NB4 (cell line): Measurements from ENCODE around the gene DDX3X.
"Not testable (repeated sequence)": the region's sequence is repeated elsewhere in the genome, so short reads cannot be mapped to it uniquely, and the experiment has no call there.

Experiments used
- DNase-seq: peaks from one replicate; pipeline ENCODE4 v3.0.0; 2010; ENCODE audit warnings: low read depth
- H3K4me3 ChIP-seq: one replicate; pipeline ENCODE4 v1.5.1; 2011; ENCODE audit warnings: mild to moderate bottlenecking, low read depth, low read length, moderate library complexity
- MAX ChIP-seq: IDR thresholded peaks from 2 replicates; pipeline ENCODE4 v1.6.1; 2011; ENCODE audit warnings: low read depth, low read length
- MYC ChIP-seq: IDR thresholded peaks from 2 replicates; pipeline ENCODE4 v1.6.1; 2011; ENCODE audit warnings: low read depth, low read length
- POLR2A ChIP-seq: IDR thresholded peaks from 2 replicates; pipeline ENCODE4 v1.6.1; 2011; ENCODE audit warnings: mild to moderate bottlenecking; ENCODE audit not compliant: insufficient read length; ENCODE audit errors: extremely low read depth
- TF ChIP-seq, protein P1 (sequence below): IDR thresholded peaks from one replicate; pipeline ENCODE4 v1.5.1; 2012; ENCODE audit warnings: low read depth, low read length

Gene DDX3X

DNA sequence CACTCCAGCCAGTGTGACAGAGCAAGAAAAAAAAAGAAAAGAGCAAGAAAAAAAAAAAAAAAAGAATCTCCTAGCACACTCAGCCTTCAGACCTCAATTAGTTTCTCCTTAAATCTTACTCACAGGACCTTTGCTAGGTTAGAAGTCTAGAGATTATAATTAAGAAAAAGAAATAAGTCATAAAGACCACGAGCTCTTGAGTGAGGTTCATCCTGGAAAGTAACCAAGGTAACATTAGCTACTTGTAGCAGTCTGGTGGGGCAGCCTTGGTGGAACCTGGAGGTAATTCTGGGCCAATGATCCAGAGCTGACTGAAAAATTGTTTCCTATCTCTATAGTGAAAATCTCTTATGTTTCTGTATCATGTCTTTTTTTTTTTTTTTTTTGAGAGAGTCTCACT is 21.2 kb upstream of the DDX3X start:
- H3K4me3 ChIP-seq = no peak overlapping the region
- no peak for TF ChIP-seq POLR2A
- no peak for TF ChIP-seq MAX
- TF ChIP-seq MYC = no peak
- TF ChIP-seq, protein P1, sequence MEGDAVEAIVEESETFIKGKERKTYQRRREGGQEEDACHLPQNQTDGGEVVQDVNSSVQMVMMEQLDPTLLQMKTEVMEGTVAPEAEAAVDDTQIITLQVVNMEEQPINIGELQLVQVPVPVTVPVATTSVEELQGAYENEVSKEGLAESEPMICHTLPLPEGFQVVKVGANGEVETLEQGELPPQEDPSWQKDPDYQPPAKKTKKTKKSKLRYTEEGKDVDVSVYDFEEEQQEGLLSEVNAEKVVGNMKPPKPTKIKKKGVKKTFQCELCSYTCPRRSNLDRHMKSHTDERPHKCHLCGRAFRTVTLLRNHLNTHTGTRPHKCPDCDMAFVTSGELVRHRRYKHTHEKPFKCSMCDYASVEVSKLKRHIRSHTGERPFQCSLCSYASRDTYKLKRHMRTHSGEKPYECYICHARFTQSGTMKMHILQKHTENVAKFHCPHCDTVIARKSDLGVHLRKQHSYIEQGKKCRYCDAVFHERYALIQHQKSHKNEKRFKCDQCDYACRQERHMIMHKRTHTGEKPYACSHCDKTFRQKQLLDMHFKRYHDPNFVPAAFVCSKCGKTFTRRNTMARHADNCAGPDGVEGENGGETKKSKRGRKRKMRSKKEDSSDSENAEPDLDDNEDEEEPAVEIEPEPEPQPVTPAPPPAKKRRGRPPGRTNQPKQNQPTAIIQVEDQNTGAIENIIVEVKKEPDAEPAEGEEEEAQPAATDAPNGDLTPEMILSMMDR = no peak
- DNase-seq = no peak

GRCh38 chrX:41313419-41313818 is 20.5 kb upstream of the DDX3X start:
- no peak for DNase-seq
- no peak overlapping the region for H3K4me3 ChIP-seq
- no peak for TF ChIP-seq POLR2A
- no peak for TF ChIP-seq MYC
- no peak for TF ChIP-seq MAX
- TF ChIP-seq, protein P1 = no peak

DNA sequence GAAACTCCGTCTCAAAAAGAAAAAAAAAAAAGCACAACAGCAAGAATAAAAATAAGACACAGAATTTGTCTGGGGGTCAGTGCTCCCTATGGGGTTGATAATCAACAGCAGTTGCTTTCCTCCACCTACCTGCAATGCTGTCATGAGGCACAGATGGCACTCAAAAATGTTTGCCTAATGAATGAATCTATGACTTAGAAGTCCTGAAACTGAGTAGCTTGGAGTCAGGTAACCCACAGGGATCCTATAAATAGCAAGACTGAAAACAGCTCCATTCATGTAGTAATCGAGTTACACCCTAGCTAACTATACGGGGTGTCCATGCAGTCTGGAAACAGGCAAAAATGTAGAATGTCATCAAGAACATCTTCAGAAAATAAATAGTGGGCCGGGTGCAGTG is 19.8 kb upstream of the DDX3X start:
- DNase-seq = no peak
- H3K4me3 ChIP-seq = no peak overlapping the region
- no peak for TF ChIP-seq MAX
- TF ChIP-seq, protein P1 = no peak

GRCh38 chrX:41314881-41315280 is 19.1 kb upstream of the DDX3X start:
- DNase-seq = no peak
- TF ChIP-seq, protein P1 = no peak
- TF ChIP-seq POLR2A = no peak
- TF ChIP-seq MAX = no peak
- TF ChIP-seq MYC = no peak
- no peak overlapping the region for H3K4me3 ChIP-seq

- H3K4me3 ChIP-seq, DNase-seq: not testable (repeated sequence)
Observed at GRCh38 chrX:41316266-41316665, 17.7 kb upstream of the DDX3X start.

- H3K4me3 ChIP-seq = no peak overlapping the region
- no peak for DNase-seq
- TF ChIP-seq MAX (no peak), MYC (no peak), POLR2A (no peak)
- TF ChIP-seq, protein P1 = no peak
Observed at GRCh38 chrX:41317477-41318208, 16.3 kb upstream of the DDX3X start.
